ENCODE results near the gene PTHLH. TPM values are rescaled to one million over a fixed set of nuclear protein-coding genes. Genes with fewer than 3 reads are reported as not detected.

PTHLH gene
- total RNA-seq, 1 donor from 2014 or later, result 48.5 TPM

DNA sequence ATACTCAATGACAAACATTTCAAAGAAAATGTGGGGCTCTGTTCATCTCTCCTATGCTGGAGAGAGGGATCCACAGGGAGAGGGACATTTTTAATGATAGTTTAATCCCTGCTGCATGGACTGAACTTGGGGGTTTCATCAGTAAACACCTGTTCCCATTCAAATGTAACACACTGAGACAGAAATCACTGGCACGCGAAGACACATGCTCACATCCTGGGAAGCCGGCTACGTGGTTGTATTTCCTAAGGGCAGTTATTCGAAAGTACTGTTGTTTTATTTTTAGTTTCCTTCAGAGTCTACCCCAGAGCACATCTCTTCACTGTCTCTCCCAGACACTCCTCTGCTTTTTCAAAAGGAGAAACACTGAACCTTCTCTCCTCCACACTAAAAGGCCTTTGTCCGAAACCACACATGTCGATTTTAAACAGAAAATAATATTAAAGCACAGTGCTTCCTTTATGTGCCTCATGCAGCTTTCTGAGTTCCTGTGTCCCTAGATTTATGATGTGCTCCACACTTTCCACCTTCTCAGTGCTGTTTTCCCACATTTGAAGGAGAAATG, 52.8 kb downstream of the PTHLH start:
- no peak for FAIRE-seq
- Mint-ChIP-seq H3K4me3 (ENCODE audit: unreplicated experiment) (no peak overlapping the region), H3K9me3 (ENCODE audit: unreplicated experiment) (no peaks in the 10 kb centered on the region), H3K27ac (ENCODE audit: unreplicated experiment) (no peak overlapping the region), H3K27me3 (ENCODE audit: low read depth, unreplicated experiment) (no peaks in the 10 kb centered on the region), H3K4me1 (ENCODE audit: low read depth, unreplicated experiment) (peaks cover 15% of the 10 kb centered on the region), H3K36me3 (ENCODE audit: low read depth, unreplicated experiment) (peaks cover 2% of the 10 kb centered on the region)
- DNase-seq (ENCODE audit: low read depth), result no peak
- Histone ChIP-seq H3K27ac (ENCODE audit: low read depth, low read length) (no peak overlapping the region), H3K4me1 (ENCODE audit: insufficient read depth, low read length) (no peaks in the 10 kb centered on the region), H3K9me3 (ENCODE audit: insufficient read depth, low read depth, low read length) (no peaks in the 10 kb centered on the region), H3K4me2 (ENCODE audit: low read length) (no peak overlapping the region), H3K9ac (ENCODE audit: low read length) (no peak overlapping the region), H2AFZ (ENCODE audit: low read depth, low read length) (no peak overlapping the region), H3K4me3 (ENCODE audit: insufficient read depth, low read depth, low read length) (no peak overlapping the region), H3K27me3 (ENCODE audit: insufficient read depth, low read length) (no peaks in the 10 kb centered on the region), H3K36me3 (ENCODE audit: insufficient read depth, low read length) (no peaks in the 10 kb centered on the region), H3K79me2 (ENCODE audit: insufficient read depth, low read length) (no peaks in the 10 kb centered on the region), H4K20me1 (ENCODE audit: insufficient read depth, low read length) (no peaks in the 10 kb centered on the region)
- TF ChIP-seq, protein P1, sequence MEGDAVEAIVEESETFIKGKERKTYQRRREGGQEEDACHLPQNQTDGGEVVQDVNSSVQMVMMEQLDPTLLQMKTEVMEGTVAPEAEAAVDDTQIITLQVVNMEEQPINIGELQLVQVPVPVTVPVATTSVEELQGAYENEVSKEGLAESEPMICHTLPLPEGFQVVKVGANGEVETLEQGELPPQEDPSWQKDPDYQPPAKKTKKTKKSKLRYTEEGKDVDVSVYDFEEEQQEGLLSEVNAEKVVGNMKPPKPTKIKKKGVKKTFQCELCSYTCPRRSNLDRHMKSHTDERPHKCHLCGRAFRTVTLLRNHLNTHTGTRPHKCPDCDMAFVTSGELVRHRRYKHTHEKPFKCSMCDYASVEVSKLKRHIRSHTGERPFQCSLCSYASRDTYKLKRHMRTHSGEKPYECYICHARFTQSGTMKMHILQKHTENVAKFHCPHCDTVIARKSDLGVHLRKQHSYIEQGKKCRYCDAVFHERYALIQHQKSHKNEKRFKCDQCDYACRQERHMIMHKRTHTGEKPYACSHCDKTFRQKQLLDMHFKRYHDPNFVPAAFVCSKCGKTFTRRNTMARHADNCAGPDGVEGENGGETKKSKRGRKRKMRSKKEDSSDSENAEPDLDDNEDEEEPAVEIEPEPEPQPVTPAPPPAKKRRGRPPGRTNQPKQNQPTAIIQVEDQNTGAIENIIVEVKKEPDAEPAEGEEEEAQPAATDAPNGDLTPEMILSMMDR (IDR thresholded peaks at IDR 0.05; ENCODE audit: insufficient read depth, low read depth, low read length), result no peak
- TF ChIP-seq EZH2 (IDR thresholded peaks at IDR 0.05; ENCODE audit: insufficient read depth, low read length), result no peak

DNA sequence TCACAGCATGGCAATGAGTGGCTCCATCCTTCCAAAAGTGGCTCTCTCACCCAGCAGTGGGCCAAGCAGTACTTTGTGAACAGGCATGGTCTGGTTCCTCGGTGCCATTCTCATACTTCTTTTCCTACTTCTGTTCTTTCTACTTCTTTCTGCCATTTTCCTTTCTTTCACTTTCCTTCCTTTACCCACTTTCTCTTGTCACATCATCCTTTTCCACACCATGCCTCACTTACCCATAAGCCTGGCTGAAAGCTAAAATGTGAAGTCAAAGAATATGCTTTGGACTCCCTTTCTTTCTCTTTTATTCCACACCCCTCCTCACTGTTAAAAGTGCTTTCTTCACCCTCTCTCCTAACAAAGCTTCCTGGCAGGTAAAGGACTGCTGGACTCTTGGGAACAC, 57.0 kb downstream of the PTHLH start:
- H3K27ac ChIP-seq (ENCODE audit: low read depth, low read length), result no peak overlapping the region
- H3K79me2 ChIP-seq (ENCODE audit: insufficient read depth, low read length), result no peaks in the 10 kb centered on the region
- peaks cover 12% of the 10 kb centered on the region for H3K4me1 Mint-ChIP-seq (ENCODE audit: low read depth, unreplicated experiment)
- no peak overlapping the region for H3K4me2 ChIP-seq (ENCODE audit: low read length)
- no peak overlapping the region for H3K9ac ChIP-seq (ENCODE audit: low read length)
- H3K27me3 Mint-ChIP-seq (ENCODE audit: low read depth, unreplicated experiment), result no peaks in the 10 kb centered on the region
- no peak for FAIRE-seq
- no peaks in the 10 kb centered on the region for H3K9me3 Mint-ChIP-seq (ENCODE audit: unreplicated experiment)
- H4K20me1 ChIP-seq (ENCODE audit: insufficient read depth, low read length), result no peaks in the 10 kb centered on the region
- H2AFZ ChIP-seq (ENCODE audit: low read depth, low read length), result no peak overlapping the region
- DNase-seq (ENCODE audit: low read depth), result no peak
- H3K27me3 ChIP-seq (ENCODE audit: insufficient read depth, low read length), result no peaks in the 10 kb centered on the region
- H3K4me3 Mint-ChIP-seq (ENCODE audit: unreplicated experiment), result no peak overlapping the region
- H3K36me3 Mint-ChIP-seq (ENCODE audit: low read depth, unreplicated experiment), result no peaks in the 10 kb centered on the region
- no peaks in the 10 kb centered on the region for H3K36me3 ChIP-seq (ENCODE audit: insufficient read depth, low read length)
- no peaks in the 10 kb centered on the region for H3K9me3 ChIP-seq (ENCODE audit: insufficient read depth, low read depth, low read length)
- no peak overlapping the region for H3K27ac Mint-ChIP-seq (ENCODE audit: unreplicated experiment)
- H3K4me1 ChIP-seq (ENCODE audit: insufficient read depth, low read length), result no peaks in the 10 kb centered on the region
- no peak overlapping the region for H3K4me3 ChIP-seq (ENCODE audit: insufficient read depth, low read depth, low read length)
- TF ChIP-seq EZH2 (IDR thresholded peaks at IDR 0.05; ENCODE audit: insufficient read depth, low read length), result no peak
- TF ChIP-seq, protein P1 (IDR thresholded peaks at IDR 0.05; ENCODE audit: insufficient read depth, low read depth, low read length), result no peak

DNA sequence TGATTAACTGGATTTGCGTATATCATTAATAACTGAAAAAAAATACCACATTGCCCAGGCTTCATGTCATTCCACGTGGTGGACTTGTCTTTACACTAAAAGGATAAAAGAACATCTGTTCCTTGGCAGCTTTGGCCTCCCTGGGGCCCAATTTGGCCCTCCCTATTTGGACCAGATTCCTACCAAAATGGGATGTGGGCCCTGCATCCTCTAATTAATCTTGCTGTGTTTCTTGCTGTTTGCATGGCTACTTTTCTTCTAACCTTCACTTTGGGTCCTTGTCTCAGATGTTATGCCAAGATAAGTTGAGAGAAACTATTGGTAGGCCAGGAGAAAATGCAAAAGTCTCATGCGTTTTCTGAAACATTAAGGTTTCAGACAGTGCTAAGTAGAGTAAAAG, 57.5 kb downstream of the PTHLH start:
- Histone ChIP-seq H4K20me1 (ENCODE audit: insufficient read depth, low read length) (no peaks in the 10 kb centered on the region), H3K27ac (ENCODE audit: low read depth, low read length) (no peak overlapping the region), H2AFZ (ENCODE audit: low read depth, low read length) (no peak overlapping the region), H3K79me2 (ENCODE audit: insufficient read depth, low read length) (no peaks in the 10 kb centered on the region), H3K4me1 (ENCODE audit: insufficient read depth, low read length) (no peaks in the 10 kb centered on the region), H3K9ac (ENCODE audit: low read length) (no peak overlapping the region), H3K4me2 (ENCODE audit: low read length) (no peak overlapping the region), H3K36me3 (ENCODE audit: insufficient read depth, low read length) (no peaks in the 10 kb centered on the region), H3K27me3 (ENCODE audit: insufficient read depth, low read length) (no peaks in the 10 kb centered on the region), H3K4me3 (ENCODE audit: insufficient read depth, low read depth, low read length) (no peak overlapping the region), H3K9me3 (ENCODE audit: insufficient read depth, low read depth, low read length) (no peaks in the 10 kb centered on the region)
- Mint-ChIP-seq H3K27ac (ENCODE audit: unreplicated experiment) (no peak overlapping the region), H3K9me3 (ENCODE audit: unreplicated experiment) (no peaks in the 10 kb centered on the region), H3K4me1 (ENCODE audit: low read depth, unreplicated experiment) (peaks cover 8% of the 10 kb centered on the region), H3K36me3 (ENCODE audit: low read depth, unreplicated experiment) (no peaks in the 10 kb centered on the region), H3K27me3 (ENCODE audit: low read depth, unreplicated experiment) (no peaks in the 10 kb centered on the region), H3K4me3 (ENCODE audit: unreplicated experiment) (no peak overlapping the region)
- DNase-seq (ENCODE audit: low read depth) (no peak), FAIRE-seq (no peak)
- no peak for TF ChIP-seq EZH2 (IDR thresholded peaks at IDR 0.05; ENCODE audit: insufficient read depth, low read length)
- TF ChIP-seq, protein P1 (IDR thresholded peaks at IDR 0.05; ENCODE audit: insufficient read depth, low read depth, low read length), result no peak
